K562 (cell line): ENCODE measurements around the gene DDX54. TPM values are rescaled to one million over a fixed set of nuclear protein-coding genes. Genes with fewer than 3 reads are reported as not detected.

Experiments
- ADNP ChIP-seq: fragments of 200-800 bp; sonication (Bioruptor generic); IDR thresholded peaks from 2 replicates; pipeline ENCODE4 v1.6.1; 2016; ENCODE audit warnings: missing genetic modification characterization, missing compliant biosample characterization
- BCOR ChIP-seq: fragments of 450-650 bp; IDR thresholded peaks from 2 replicates; pipeline ENCODE4 v1.6.1; 2016
- CHD4 ChIP-seq: fragments of 200-600 bp; sonication (generic); IDR thresholded peaks from 3 replicates; pipeline ENCODE4 v1.6.1; 2012; ENCODE audit warnings: low read depth, mild to moderate bottlenecking, mixed read lengths, low read length, inconsistent platforms; ENCODE audit not compliant: insufficient read depth, insufficient replicate concordance, poor library complexity, severe bottlenecking
- ETV5 ChIP-seq: sonication (generic); formaldehyde crosslinking; IDR thresholded peaks from 2 replicates; pipeline ENCODE4 v1.4.0; 2020; ENCODE audit warnings: low read depth, mild to moderate bottlenecking, missing genetic modification reagents
- EWSR1 ChIP-seq: fragments of 450-650 bp; IDR thresholded peaks from 2 replicates; pipeline ENCODE4 v1.6.1; 2018; ENCODE audit warnings: borderline replicate concordance, mild to moderate bottlenecking, low read depth, moderate library complexity; ENCODE audit not compliant: partially characterized antibody
- FIP1L1 ChIP-seq: fragments of 200-400 bp; formaldehyde crosslinking; IDR thresholded peaks from 2 replicates; pipeline ENCODE4 v1.6.1; 2018; ENCODE audit warnings: mild to moderate bottlenecking, low read depth, low read length; ENCODE audit not compliant: poor library complexity, severe bottlenecking
- FOXJ2 ChIP-seq: fragments of 200-800 bp; sonication (Bioruptor generic); IDR thresholded peaks from 2 replicates; pipeline ENCODE4 v1.6.1; 2016; ENCODE audit warnings: missing genetic modification characterization, missing compliant biosample characterization
- KHSRP ChIP-seq: fragments of 450-650 bp; IDR thresholded peaks from 2 replicates; pipeline ENCODE4 v1.6.1; 2017
- NFIC ChIP-seq: fragments of 450-650 bp; IDR thresholded peaks from 2 replicates; pipeline ENCODE4 v1.6.1; 2017; ENCODE audit warnings: mild to moderate bottlenecking, inconsistent platforms
- NFIX ChIP-seq: fragments of 250-450 bp; sonication (Bioruptor Pico); IDR thresholded peaks from 2 replicates; pipeline ENCODE4 v1.4.0; 2020; ENCODE audit warnings: low read depth, mild to moderate bottlenecking, moderate library complexity
- RCOR1 ChIP-seq, 2 experiments: IDR thresholded peaks; 2 replicates each; pipeline ENCODE4 v1.6.1; 2012; ENCODE audit warnings: low read depth in 2 of 2, low read length in 2 of 2, borderline replicate concordance in 1 of 2, improper control_type of control experiment in 1 of 2
- RFX7 ChIP-seq: fragments of 250-450 bp; sonication (Bioruptor Pico); IDR thresholded peaks from 2 replicates; pipeline ENCODE4 v1.5.1; 2021; ENCODE audit warnings: mild to moderate bottlenecking
- SIN3A ChIP-seq, 2 experiments: fragments of 150-350 bp in 1 of 2; IDR thresholded peaks; 2 replicates each; pipeline ENCODE4 v1.6.1; 2011 to 2016; ENCODE audit warnings: borderline replicate concordance in 2 of 2, low read depth in 2 of 2, low read length in 2 of 2, mild to moderate bottlenecking in 2 of 2, moderate library complexity in 2 of 2; ENCODE audit not compliant: control insufficient read depth in 1 of 2
- SMARCA5 ChIP-seq: fragments of 450-650 bp; IDR thresholded peaks from 2 replicates; pipeline ENCODE4 v1.6.1; 2016
- SP2 ChIP-seq: IDR thresholded peaks from 2 replicates; pipeline ENCODE4 v1.6.1; 2011; ENCODE audit warnings: mild to moderate bottlenecking, low read depth, low read length, moderate library complexity; ENCODE audit not compliant: poor library complexity, severe bottlenecking; ENCODE audit errors: extremely low read depth
- TEAD2 ChIP-seq: fragments of 450-650 bp; IDR thresholded peaks from 2 replicates; pipeline ENCODE4 v1.6.1; 2016; ENCODE audit warnings: missing genetic modification characterization, control low read depth, missing compliant biosample characterization
- ZFP1 ChIP-seq: fragments of 450-650 bp; formaldehyde crosslinking; IDR thresholded peaks from 2 replicates; pipeline ENCODE4 v1.4.0; 2020; ENCODE audit warnings: mild to moderate bottlenecking, mixed read lengths
- ZNF695 ChIP-seq: fragments of 450-650 bp; formaldehyde crosslinking; IDR thresholded peaks from 2 replicates; pipeline ENCODE4 v1.4.0; 2020; ENCODE audit warnings: mild to moderate bottlenecking, moderate library complexity
- polyA plus RNA-seq, 8 experiments: library from polyadenylated mRNA; depleted of rRNA in 4 of 8; stranded (reverse) in 5 of 8; unstranded in 3 of 8; fragments of >200 nt; fragmentation: Nextera tagmentation in 2 of 8; fragmentation: Illumina TruSeq in 1 of 8; extraction: Ambion mirVana in 2 of 8; extraction: Trizol in 1 of 8; gene quantifications; 2 replicates each; pipeline versions ENCODE4 v1.2.1 to v1.2.3, GENCODE V29; 2011 to 2014; ENCODE audit warnings: inconsistent platforms in 1 of 8, missing spikeins in 1 of 8
- total RNA-seq, 7 experiments: library from RNA; depleted of rRNA in 6 of 7; stranded (reverse); fragments of >200 nt in 6 of 7; fragmentation: Illumina TruSeq in 2 of 7; extraction: Trizol in 2 of 7; gene quantifications; 2 replicates each; pipeline versions ENCODE4 v1.2.1 to v1.2.3, GENCODE V29; 2011 to 2021; ENCODE audit warnings: low replicate concordance in 1 of 7
- TF ChIP-seq, protein P1 (sequence below), 2 experiments: fragments of 450-650 bp in 1 of 2; sonication (generic) in 1 of 2; formaldehyde crosslinking in 1 of 2; IDR thresholded peaks in 1 of 2; conservative IDR thresholded peaks in 1 of 2; 2 replicates each; pipeline versions ENCODE4 v1.6.1 to v1.8.1; 2016 to 2023; ENCODE audit warnings: mild to moderate bottlenecking in 2 of 2, moderate library complexity in 2 of 2, inconsistent platforms in 1 of 2, missing genetic modification reagents in 1 of 2
- TF ChIP-seq, protein P2 (sequence below): fragments of 250-450 bp; sonication (Bioruptor Pico); IDR thresholded peaks from 2 replicates; pipeline ENCODE4 v1.5.0; 2021; ENCODE audit warnings: mild to moderate bottlenecking, borderline replicate concordance
- TF ChIP-seq, protein P3 (sequence below): sonication (generic); formaldehyde crosslinking; IDR thresholded peaks from 2 replicates; pipeline ENCODE4 v1.8.1; 2023; ENCODE audit warnings: missing genetic modification reagents, mild to moderate bottlenecking, borderline replicate concordance

Gene DDX54
- total and polyA plus RNA-seq, 9 of the 15 experiments (the other 6 are each of a cell fraction or from before 2014, with no cell fraction given): 1.4 to 135 (median 51.4) TPM

DNA sequence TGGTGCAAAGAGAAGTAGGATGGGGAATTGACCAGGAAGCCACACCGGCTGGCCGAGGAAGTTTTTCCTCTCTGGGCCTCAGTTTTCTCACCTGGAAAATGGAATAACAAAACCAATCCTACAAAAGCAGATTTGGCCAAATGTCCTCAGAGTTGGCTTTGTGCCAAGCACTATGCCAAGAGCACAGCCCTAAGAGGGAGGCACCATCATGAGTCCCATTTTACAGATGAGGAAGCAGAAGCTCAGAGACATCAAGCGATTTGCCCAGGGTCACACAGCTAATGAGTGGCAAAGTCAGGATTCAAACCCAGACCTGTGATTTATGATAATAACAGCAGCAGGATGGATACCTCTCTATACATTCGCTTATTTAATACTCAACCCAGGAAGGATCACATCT lies 77.0 kb downstream of the DDX54 start (continued):
- TF ChIP-seq TEAD2 (tag) (no peak), RCOR1 (IDR thresholded peaks at IDR 0.05; ENCODE audit: borderline replicate concordance in 1 of 2, low read depth in 2 of 2, low read length in 2 of 2) (0 out of 4 replicates have a peak, but pooled peaks of 1 of the 2 experiments have one; percentile 15), BCOR (peak; percentile 92), SP2 (no peak), NFIX (CRISPR knock-in tag) (peak; percentile 79), SMARCA5 (peak; percentile 76), ADNP (tag) (peak; percentile 87), EWSR1 (no peak), FIP1L1 (no peak), ZNF695 (CRISPR knock-in tag) (no peak), FOXJ2 (tag) (no peak), KHSRP (no peak), ZFP1 (CRISPR knock-in tag) (no peak), NFIC (peak; percentile 93), RFX7 (no peak), CHD4 (peak; percentile 37), ETV5 (CRISPR knock-in tag) (no peak), SIN3A (IDR thresholded peaks at IDR 0.05; ENCODE audit: borderline replicate concordance in 2 of 2, control insufficient read depth in 1 of 2, low read depth in 2 of 2, low read length in 2 of 2) (no peak)
- TF ChIP-seq, protein P1, sequence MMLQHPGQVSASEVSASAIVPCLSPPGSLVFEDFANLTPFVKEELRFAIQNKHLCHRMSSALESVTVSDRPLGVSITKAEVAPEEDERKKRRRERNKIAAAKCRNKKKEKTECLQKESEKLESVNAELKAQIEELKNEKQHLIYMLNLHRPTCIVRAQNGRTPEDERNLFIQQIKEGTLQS (IDR thresholded peaks at IDR 0.05): no peak
- TF ChIP-seq, protein P1 (CRISPR knock-in tag; conservative IDR thresholded peaks at IDR 0.05): no peak
- TF ChIP-seq, protein P2, sequence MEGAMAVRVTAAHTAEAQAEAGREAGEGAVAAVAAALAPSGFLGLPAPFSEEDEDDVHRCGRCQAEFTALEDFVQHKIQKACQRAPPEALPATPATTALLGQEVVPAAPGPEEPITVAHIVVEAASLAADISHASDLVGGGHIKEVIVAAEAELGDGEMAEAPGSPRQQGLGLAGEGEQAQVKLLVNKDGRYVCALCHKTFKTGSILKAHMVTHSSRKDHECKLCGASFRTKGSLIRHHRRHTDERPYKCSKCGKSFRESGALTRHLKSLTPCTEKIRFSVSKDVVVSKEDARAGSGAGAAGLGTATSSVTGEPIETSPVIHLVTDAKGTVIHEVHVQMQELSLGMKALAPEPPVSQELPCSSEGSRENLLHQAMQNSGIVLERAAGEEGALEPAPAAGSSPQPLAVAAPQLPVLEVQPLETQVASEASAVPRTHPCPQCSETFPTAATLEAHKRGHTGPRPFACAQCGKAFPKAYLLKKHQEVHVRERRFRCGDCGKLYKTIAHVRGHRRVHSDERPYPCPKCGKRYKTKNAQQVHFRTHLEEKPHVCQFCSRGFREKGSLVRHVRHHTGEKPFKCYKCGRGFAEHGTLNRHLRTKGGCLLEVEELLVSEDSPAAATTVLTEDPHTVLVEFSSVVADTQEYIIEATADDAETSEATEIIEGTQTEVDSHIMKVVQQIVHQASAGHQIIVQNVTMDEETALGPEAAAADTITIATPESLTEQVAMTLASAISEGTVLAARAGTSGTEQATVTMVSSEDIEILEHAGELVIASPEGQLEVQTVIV (CRISPR knock-in tag): no peak
- TF ChIP-seq, protein P3, sequence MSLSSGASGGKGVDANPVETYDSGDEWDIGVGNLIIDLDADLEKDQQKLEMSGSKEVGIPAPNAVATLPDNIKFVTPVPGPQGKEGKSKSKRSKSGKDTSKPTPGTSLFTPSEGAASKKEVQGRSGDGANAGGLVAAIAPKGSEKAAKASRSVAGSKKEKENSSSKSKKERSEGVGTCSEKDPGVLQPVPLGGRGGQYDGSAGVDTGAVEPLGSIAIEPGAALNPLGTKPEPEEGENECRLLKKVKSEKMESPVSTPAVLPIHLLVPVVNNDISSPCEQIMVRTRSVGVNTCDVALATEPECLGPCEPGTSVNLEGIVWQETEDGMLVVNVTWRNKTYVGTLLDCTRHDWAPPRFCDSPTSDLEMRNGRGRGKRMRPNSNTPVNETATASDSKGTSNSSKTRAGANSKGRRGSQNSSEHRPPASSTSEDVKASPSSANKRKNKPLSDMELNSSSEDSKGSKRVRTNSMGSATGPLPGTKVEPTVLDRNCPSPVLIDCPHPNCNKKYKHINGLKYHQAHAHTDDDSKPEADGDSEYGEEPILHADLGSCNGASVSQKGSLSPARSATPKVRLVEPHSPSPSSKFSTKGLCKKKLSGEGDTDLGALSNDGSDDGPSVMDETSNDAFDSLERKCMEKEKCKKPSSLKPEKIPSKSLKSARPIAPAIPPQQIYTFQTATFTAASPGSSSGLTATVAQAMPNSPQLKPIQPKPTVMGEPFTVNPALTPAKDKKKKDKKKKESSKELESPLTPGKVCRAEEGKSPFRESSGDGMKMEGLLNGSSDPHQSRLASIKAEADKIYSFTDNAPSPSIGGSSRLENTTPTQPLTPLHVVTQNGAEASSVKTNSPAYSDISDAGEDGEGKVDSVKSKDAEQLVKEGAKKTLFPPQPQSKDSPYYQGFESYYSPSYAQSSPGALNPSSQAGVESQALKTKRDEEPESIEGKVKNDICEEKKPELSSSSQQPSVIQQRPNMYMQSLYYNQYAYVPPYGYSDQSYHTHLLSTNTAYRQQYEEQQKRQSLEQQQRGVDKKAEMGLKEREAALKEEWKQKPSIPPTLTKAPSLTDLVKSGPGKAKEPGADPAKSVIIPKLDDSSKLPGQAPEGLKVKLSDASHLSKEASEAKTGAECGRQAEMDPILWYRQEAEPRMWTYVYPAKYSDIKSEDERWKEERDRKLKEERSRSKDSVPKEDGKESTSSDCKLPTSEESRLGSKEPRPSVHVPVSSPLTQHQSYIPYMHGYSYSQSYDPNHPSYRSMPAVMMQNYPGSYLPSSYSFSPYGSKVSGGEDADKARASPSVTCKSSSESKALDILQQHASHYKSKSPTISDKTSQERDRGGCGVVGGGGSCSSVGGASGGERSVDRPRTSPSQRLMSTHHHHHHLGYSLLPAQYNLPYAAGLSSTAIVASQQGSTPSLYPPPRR: no peak
- TF ChIP-seq, all 486 proteins: peak for 13
